CD8-positive, alpha-beta memory T cell (primary cell): ENCODE results near the gene TMEM134. TPM values are rescaled to one million over a fixed set of nuclear protein-coding genes. Genes with fewer than 3 reads are reported as not detected.

Experiments used
- CTCF ChIA-PET: fragments of 350-600 bp; sonication (Branson Sonifier 250); formaldehyde crosslinking; loops from one replicate; lab custom pipeline; 2021; ENCODE audit warnings: antibody characterized with exemption; lab: Charles Lee
- POLR2A ChIA-PET: fragments of 350-600 bp; sonication (Branson Sonifier 250); formaldehyde crosslinking; loops from one replicate; lab custom pipeline; 2021; ENCODE audit warnings: antibody characterized with exemption; lab: Charles Lee
- DNase-seq, 5 donors: peaks; one replicate each; pipeline versions ENCODE4 v3.0.0 to v3.0.0-alpha.2; 2020 to 2022; ENCODE audit warnings: mixed read lengths in 1 of 5
- H3K27ac ChIP-seq: one replicate; pipeline ENCODE4 v1.7.0; 2013; ENCODE audit warnings: low read depth, mild to moderate bottlenecking, low read length, moderate library complexity
- H3K27me3 ChIP-seq: 2 replicates; pipeline ENCODE4 v1.7.0; 2013; ENCODE audit warnings: low read length, mild to moderate bottlenecking; ENCODE audit not compliant: insufficient read depth, poor library complexity, severe bottlenecking
- H3K36me3 ChIP-seq: 2 replicates; pipeline ENCODE4 v1.7.0; 2013; ENCODE audit warnings: mild to moderate bottlenecking, low read length, moderate library complexity; ENCODE audit not compliant: insufficient read depth
- H3K4me1 ChIP-seq: 2 replicates; pipeline ENCODE4 v1.7.0; 2013; ENCODE audit warnings: mild to moderate bottlenecking, low read length, moderate library complexity; ENCODE audit not compliant: insufficient read depth
- H3K4me3 ChIP-seq: 2 replicates; pipeline ENCODE4 v1.7.0; 2013; ENCODE audit warnings: mild to moderate bottlenecking, low read length
- H3K9me3 ChIP-seq: 2 replicates; pipeline ENCODE4 v1.7.0; 2013; ENCODE audit warnings: mild to moderate bottlenecking, low read length
- H3K27ac Mint-ChIP-seq, 8 donors: one replicate each; pipeline ENCODE4 v1.8.0; 2020 to 2021; ENCODE audit warnings: mixed read lengths in 8 of 8, mild to moderate bottlenecking in 6 of 8, inconsistent platforms in 3 of 8, moderate library complexity in 3 of 8
- H3K27me3 Mint-ChIP-seq, 2 donors: one replicate each; pipeline ENCODE4 v1.8.0; 2020 to 2021; ENCODE audit warnings: mixed read lengths in 2 of 2, mild to moderate bottlenecking in 1 of 2, moderate library complexity in 1 of 2
- H3K36me3 Mint-ChIP-seq, 3 donors: one replicate each; pipeline ENCODE4 v1.8.0; 2020 to 2021; ENCODE audit warnings: mixed read lengths in 3 of 3, inconsistent platforms in 1 of 3, mild to moderate bottlenecking in 1 of 3
- H3K4me1 Mint-ChIP-seq, 3 donors: one replicate each; pipeline ENCODE4 v1.8.0; 2020 to 2021; ENCODE audit warnings: mixed read lengths in 3 of 3, inconsistent platforms in 1 of 3, mild to moderate bottlenecking in 1 of 3
- H3K4me3 Mint-ChIP-seq, 7 donors: one replicate each; pipeline ENCODE4 v1.8.0; 2020 to 2021; ENCODE audit warnings: mixed read lengths in 7 of 7, mild to moderate bottlenecking in 6 of 7, moderate library complexity in 4 of 7, inconsistent platforms in 2 of 7
- H3K9me3 Mint-ChIP-seq, 5 donors: one replicate each; pipeline ENCODE4 v1.8.0; 2020 to 2022; ENCODE audit warnings: mixed read lengths in 5 of 5, mild to moderate bottlenecking in 3 of 5, moderate library complexity in 2 of 5, inconsistent platforms in 1 of 5
- polyA plus RNA-seq: library from polyadenylated mRNA; unstranded; fragments of 300-500 nt; fragmentation: Illumina TruSeq; gene quantifications from one replicate; pipeline ENCODE4 v1.2.3, GENCODE V29; 2021
- total RNA-seq, 2 experiments: library from RNA; stranded (reverse); gene quantifications; one replicate each; pipeline ENCODE4 v1.2.3, GENCODE V29; 2021

The TMEM134 gene
- total and polyA plus RNA-seq, 3 experiments from 2014 or later, result 49.6 to 152 (median 57.9) TPM

GRCh38 chr11:67499808-67500483, 30.9 kb upstream of the TMEM134 start:
- Histone ChIP-seq H3K9me3 (no peaks in the 10 kb centered on the region), H3K36me3 (peaks cover 18% of the 10 kb centered on the region), H3K4me1 (peaks cover 10% of the 10 kb centered on the region), H3K27ac (no peak overlapping the region), H3K4me3 (no peak overlapping the region), H3K27me3 (no peaks in the 10 kb centered on the region)
- Mint-ChIP-seq H3K4me1 (peaks cover 19 to 33% (median 20%) of the 10 kb centered on the region in 3 donors), H3K9me3 (no peaks in the 10 kb centered on the region), H3K27ac (peak overlapping the region in 1 of 8 donors; percentile 66), H3K4me3 (no peak overlapping the region), H3K36me3 (peaks cover 8 to 82% (median 15%) of the 10 kb centered on the region in 3 donors), H3K27me3 (no peaks in the 10 kb centered on the region)
- DNase-seq, result peak in 1 of 5 donors; percentile 46
- CTCF ChIA-PET, result interaction anchor here (0.5 to 2.2 kb wide), 2 partner anchors 21 to 98 kb away, joined by 3 to 5 read pairs; partner anchors contain the start of gene PPP1CA
- POLR2A ChIA-PET, result interaction anchor here (1.0 kb wide), 1 partner anchor 98 kb away, joined by 4 read pairs; the partner anchor contains the start of gene PPP1CA

GRCh38 chr11:67498544-67498972, 29.5 kb upstream of the TMEM134 start:
- Histone ChIP-seq H3K27me3 (no peaks in the 10 kb centered on the region), H3K27ac (no peak overlapping the region), H3K36me3 (peaks cover 18% of the 10 kb centered on the region), H3K4me3 (no peak overlapping the region), H3K9me3 (no peaks in the 10 kb centered on the region), H3K4me1 (peaks cover 6% of the 10 kb centered on the region)
- no peaks in the 10 kb centered on the region for H3K9me3 Mint-ChIP-seq
- ChIA-PET POLR2A (no interaction called here), CTCF (interaction anchor here (2.2 kb wide), 1 partner anchor 97 kb away, joined by 5 read pairs; the partner anchor contains the start of gene PPP1CA)
- H3K27ac Mint-ChIP-seq, result peak overlapping the region in 1 of 8 donors; percentile 5
- DNase-seq, result no peak
- H3K27me3 Mint-ChIP-seq, result no peaks in the 10 kb centered on the region
- H3K36me3 Mint-ChIP-seq, result peaks cover 8 to 87% (median 15%) of the 10 kb centered on the region in 3 donors
- peaks cover 16 to 23% (median 19%) of the 10 kb centered on the region in 3 donors for H3K4me1 Mint-ChIP-seq
- H3K4me3 Mint-ChIP-seq, result no peak overlapping the region

- Mint-ChIP-seq H3K36me3 (peaks cover 8 to 89% (median 12%) of the 10 kb centered on the region in 3 donors), H3K9me3 (no peaks in the 10 kb centered on the region), H3K27me3 (no peaks in the 10 kb centered on the region), H3K4me1 (peaks cover 10 to 15% (median 14%) of the 10 kb centered on the region in 3 donors), H3K4me3 (no peak overlapping the region), H3K27ac (peak overlapping the region in 1 of 8 donors; percentile 41)
- no peak overlapping the region for H3K4me3 ChIP-seq
- H3K9me3 ChIP-seq, result no peaks in the 10 kb centered on the region
- H3K27me3 ChIP-seq, result no peaks in the 10 kb centered on the region
- H3K4me1 ChIP-seq, result no peaks in the 10 kb centered on the region
- DNase-seq, result no peak
- CTCF ChIA-PET, result no interaction called here
- no peak overlapping the region for H3K27ac ChIP-seq
- peaks cover 18% of the 10 kb centered on the region for H3K36me3 ChIP-seq
- POLR2A ChIA-PET, result no interaction called here
Observed at GRCh38 chr11:67497656-67498291, 28.7 kb upstream of the TMEM134 start.

GRCh38 chr11:67496113-67496512, 27.1 kb upstream of the TMEM134 start:
- ChIA-PET POLR2A (no interaction called here), CTCF (no interaction called here)
- no peaks in the 10 kb centered on the region for H3K27me3 Mint-ChIP-seq
- Histone ChIP-seq H3K4me3 (no peak overlapping the region), H3K27ac (no peak overlapping the region), H3K9me3 (no peaks in the 10 kb centered on the region), H3K36me3 (peaks cover 18% of the 10 kb centered on the region), H3K27me3 (no peaks in the 10 kb centered on the region), H3K4me1 (no peaks in the 10 kb centered on the region)
- peaks cover 7% of the 10 kb centered on the region in 3 donors for H3K4me1 Mint-ChIP-seq
- H3K36me3 Mint-ChIP-seq, result peaks cover 7 to 86% (median 9%) of the 10 kb centered on the region in 3 donors
- H3K9me3 Mint-ChIP-seq, result no peaks in the 10 kb centered on the region
- peak overlapping the region in 4 of 8 donors; percentile 39 to 93 (median 63) for H3K27ac Mint-ChIP-seq
- no peak for DNase-seq
- H3K4me3 Mint-ChIP-seq, result no peak overlapping the region

- Mint-ChIP-seq H3K4me1 (peaks cover under 1 to 3% (median under 1%) of the 10 kb centered on the region in 3 donors), H3K4me3 (no peak overlapping the region), H3K27ac (peak overlapping the region in 1 of 8 donors; percentile 66), H3K36me3 (peaks cover 0 to 86% (median 2%) of the 10 kb centered on the region in 3 donors), H3K27me3 (no peaks in the 10 kb centered on the region), H3K9me3 (no peaks in the 10 kb centered on the region)
- no peak overlapping the region for H3K4me3 ChIP-seq
- no peak overlapping the region for H3K27ac ChIP-seq
- DNase-seq, result no peak
- POLR2A ChIA-PET, result interaction anchor here (0.6 kb wide), 1 partner anchor 69 kb away, joined by 4 read pairs; no protein-coding TSS in a partner anchor
- no peaks in the 10 kb centered on the region for H3K27me3 ChIP-seq
- no peaks in the 10 kb centered on the region for H3K4me1 ChIP-seq
- H3K9me3 ChIP-seq, result no peaks in the 10 kb centered on the region
- peaks cover 11% of the 10 kb centered on the region for H3K36me3 ChIP-seq
- CTCF ChIA-PET, result no interaction called here
Observed at GRCh38 chr11:67495234-67496005, 26.4 kb upstream of the TMEM134 start.

- Histone ChIP-seq H3K27me3 (no peaks in the 10 kb centered on the region), H3K4me3 (no peak overlapping the region), H3K27ac (no peak overlapping the region), H3K36me3 (peaks cover 9% of the 10 kb centered on the region), H3K4me1 (no peaks in the 10 kb centered on the region), H3K9me3 (no peaks in the 10 kb centered on the region)
- ChIA-PET POLR2A (interaction anchor here (0.6 kb wide), 1 partner anchor 69 kb away, joined by 4 read pairs; no protein-coding TSS in a partner anchor), CTCF (no interaction called here)
- H3K9me3 Mint-ChIP-seq, result no peaks in the 10 kb centered on the region
- no peak overlapping the region for H3K4me3 Mint-ChIP-seq
- no peaks in the 10 kb centered on the region for H3K27me3 Mint-ChIP-seq
- peaks cover 3 to 7% (median 3%) of the 10 kb centered on the region in 3 donors for H3K4me1 Mint-ChIP-seq
- peak overlapping the region in 2 of 8 donors; percentile 26 to 57 for H3K27ac Mint-ChIP-seq
- DNase-seq, result no peak
- peaks cover 0 to 88% (median 5%) of the 10 kb centered on the region in 3 donors for H3K36me3 Mint-ChIP-seq
Observed at GRCh38 chr11:67494371-67495233, 25.6 kb upstream of the TMEM134 start.
